Right cardiac atrium (tissue), 5 donors: ENCODE measurements around the gene PTPN23. TPM values are rescaled to one million over a fixed set of nuclear protein-coding genes. Genes with fewer than 3 reads are reported as not detected.
A peak's percentile ranks its signal among the peaks of the same experiment; 100 is the strongest.
"Not testable (repeated sequence)": the region's sequence is repeated elsewhere in the genome, so short reads cannot be mapped to it uniquely, and the experiment has no call there.

ENCODE experiments used
- ATAC-seq, 2 donors: fragments of 200-7000 bp; cut with Tn5 transposase; one replicate each; pipeline versions ENCODE4 v1.8.0 to v1.9.1; 2020; ENCODE audit warnings: moderate library complexity in 2 of 2, mild to moderate bottlenecking in 1 of 2
- DNase-seq, 3 donors: peaks; one replicate each; pipeline ENCODE4 v3.0.0-alpha.2; 2020
- H3K27ac ChIP-seq: one replicate; pipeline ENCODE4 v1.5.1; 2013; ENCODE audit warnings: mild to moderate bottlenecking, low read length, control low read depth, moderate library complexity
- H3K27me3 ChIP-seq: one replicate; pipeline ENCODE4 v1.6.1; 2013; ENCODE audit not compliant: control insufficient read depth, insufficient read depth
- H3K4me1 ChIP-seq: one replicate; pipeline ENCODE4 v1.6.1; 2013; ENCODE audit warnings: low read length; ENCODE audit not compliant: control insufficient read depth, insufficient read depth
- H3K4me3 ChIP-seq: one replicate; pipeline ENCODE4 v1.5.1; 2013; ENCODE audit warnings: low read length, control low read depth
- H3K9me3 ChIP-seq: one replicate; pipeline ENCODE4 v1.6.1; 2013; ENCODE audit warnings: low read length; ENCODE audit not compliant: control insufficient read depth
- WGBS: extraction: QIAGEN DNeasy Blood & Tissue Kit; methylation state at CpG from one replicate; pipeline ENCODE4 v1.1.7; 2013; 5-methylcytosine and 5-hydroxymethylcytosine counted together
- intact Hi-C, 4 donors: fragments of 100-400 bp; cut with DNase I; formaldehyde crosslinking; loops; one replicate each; pipeline versions ENCODE4 v1.11.0 to v1.14.0; 2022 to 2023
- polyA plus RNA-seq: library from polyadenylated mRNA; stranded (reverse); fragments of 200-250 nt; gene quantifications from one replicate; pipeline ENCODE4 v1.2.3, GENCODE V29; 2013
- total RNA-seq, 4 donors: library from RNA; stranded (reverse); fragmentation: NEBNext Ultra II Directional; extraction: Animal tissue kit (Norgen Biotek cat#: 25700); gene quantifications; one replicate each; pipeline ENCODE4 v1.2.1, GENCODE V29; 2021
- donor health status: healthy with polysubstance abuse.
- donor health status: DM: no; HTN: yes; CAD: no.
- donor health status: DM: no; HTN: no; CAD: no.
- donor health status: DM: no; HTN: yes; CAD: no; lungs with severe emphysema.
- donor health status: DM: yes; HTN: yes; CAD: no.

Gene PTPN23
- total and polyA plus RNA-seq, 5 donors: 14.1 to 23.0 (median 17.9) TPM

GRCh38 chr3:47347217-47347801, 33.5 kb upstream of the PTPN23 start:
- WGBS: 63% methylated on average over 4 of the region's 4 CpGs
- no peaks in the 10 kb centered on the region for H3K9me3 ChIP-seq
- no peak overlapping the region for H3K4me3 ChIP-seq
- peak; percentile 18 to 20 for ATAC-seq
- no peaks in the 10 kb centered on the region for H3K27me3 ChIP-seq
- no peak overlapping the region for H3K27ac ChIP-seq
- H3K4me1 ChIP-seq: no peaks in the 10 kb centered on the region
- intact Hi-C loops: no loop called here
- DNase-seq: no peak

DNA sequence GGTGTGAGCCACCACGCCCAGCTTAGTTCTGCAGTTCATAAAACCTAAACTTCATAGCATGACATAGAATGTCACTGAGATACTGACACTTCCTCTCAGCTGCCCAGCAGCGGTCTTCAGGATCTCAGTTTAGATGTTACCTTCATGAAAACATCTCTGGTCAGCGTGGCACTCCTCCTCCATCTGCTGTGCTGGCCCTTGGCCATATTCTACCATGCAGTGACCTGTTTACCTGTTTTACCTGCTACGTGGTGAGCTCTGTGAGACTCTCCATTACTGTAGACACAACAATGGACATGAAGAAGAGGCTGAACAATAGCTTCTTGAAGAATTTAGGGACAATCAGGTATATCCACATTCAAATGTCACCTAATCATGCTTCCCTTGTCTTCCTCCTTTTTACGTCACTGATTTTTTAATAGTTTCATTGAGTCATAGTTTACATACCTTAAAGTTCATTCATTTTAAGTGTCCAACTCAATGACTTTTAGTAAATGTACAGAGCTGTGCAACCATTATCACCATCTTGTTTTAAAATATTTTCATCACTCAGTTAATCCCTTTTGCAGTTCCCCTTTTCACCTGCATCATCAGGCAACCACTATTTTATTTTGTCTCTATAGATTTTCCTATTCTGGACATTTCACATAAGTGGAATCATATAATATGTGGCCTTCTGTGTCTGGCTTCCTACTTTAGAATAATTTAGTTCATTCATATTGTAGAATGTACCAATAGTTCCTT, 32.2 kb upstream of the PTPN23 start:
- DNase-seq (no peak), ATAC-seq (no peak)
- H3K4me1 ChIP-seq: no peaks in the 10 kb centered on the region
- no peaks in the 10 kb centered on the region for H3K27me3 ChIP-seq
- H3K4me3 ChIP-seq: no peak overlapping the region
- intact Hi-C loops: no loop called here
- no peak overlapping the region for H3K27ac ChIP-seq
- WGBS: 91% methylated on average over 5 of the region's 5 CpGs
- no peaks in the 10 kb centered on the region for H3K9me3 ChIP-seq

DNA sequence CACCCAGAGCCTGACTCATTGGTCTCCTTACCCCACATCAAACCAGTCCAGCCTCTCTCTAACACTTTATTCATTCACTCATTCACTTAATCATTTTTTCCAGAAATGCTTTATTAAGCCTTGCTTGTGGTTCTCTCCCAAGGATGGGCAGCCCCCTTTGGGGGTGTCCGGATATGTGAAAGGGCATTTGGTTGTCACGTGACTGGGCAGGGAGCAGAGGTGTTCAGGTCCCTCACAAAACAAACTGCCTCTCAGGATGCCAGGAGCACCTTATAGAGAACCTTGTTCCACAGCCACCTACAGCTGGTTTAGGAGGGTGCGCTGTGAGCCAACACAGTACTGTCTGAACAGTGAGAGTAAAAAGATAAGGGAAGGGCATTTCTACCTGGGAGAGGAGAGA, 25.8 kb upstream of the PTPN23 start:
- ATAC-seq: no peak
- Histone ChIP-seq H3K27me3 (no peaks in the 10 kb centered on the region), H3K4me1 (no peaks in the 10 kb centered on the region), H3K9me3 (no peaks in the 10 kb centered on the region), H3K27ac (no peak overlapping the region), H3K4me3 (no peak overlapping the region)
- intact Hi-C loops: no loop called here
- WGBS: 90% methylated on average over 3 of the region's 3 CpGs
- no peak for DNase-seq

DNA sequence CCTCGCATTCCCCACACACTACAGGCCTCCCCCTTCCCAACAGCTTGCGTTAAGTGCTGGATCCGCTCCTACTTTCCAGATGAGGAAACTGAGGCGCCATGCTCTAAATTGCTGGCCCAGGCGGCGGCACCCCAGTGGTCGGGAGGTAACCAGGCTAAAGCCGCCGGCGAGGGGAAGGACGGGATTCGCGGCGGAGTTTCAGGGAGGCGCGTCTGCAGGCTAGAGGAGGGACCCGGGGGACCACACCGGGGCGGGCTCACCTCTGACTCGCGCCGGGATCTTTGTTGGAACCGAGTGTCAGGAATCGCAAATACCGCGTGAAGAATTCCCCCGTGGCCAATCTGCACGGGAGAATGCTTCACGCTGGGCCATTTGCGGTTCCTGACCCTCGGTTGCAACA, 24.6 kb upstream of the PTPN23 start:
- H3K27me3 ChIP-seq: no peaks in the 10 kb centered on the region
- 93% methylated on average over 31 of the region's 31 CpGs for WGBS
- H3K4me3 ChIP-seq: no peak overlapping the region
- no peak for DNase-seq
- ATAC-seq: no peak
- intact Hi-C loops: no loop called here
- no peaks in the 10 kb centered on the region for H3K4me1 ChIP-seq
- H3K9me3 ChIP-seq: no peaks in the 10 kb centered on the region
- H3K27ac ChIP-seq: no peak overlapping the region

- intact Hi-C loops: no loop called here
- ATAC-seq (no peak), DNase-seq (no peak)
- Histone ChIP-seq H3K4me1 (no peaks in the 10 kb centered on the region), H3K27ac (no peak overlapping the region), H3K9me3 (no peaks in the 10 kb centered on the region), H3K27me3 (no peaks in the 10 kb centered on the region), H3K4me3 (no peak overlapping the region)
- 64% methylated on average over 1 of the region's 1 CpG for WGBS
These were observed 21.5 kb upstream of the PTPN23 start for GRCh38 chr3:47359323-47359722.

DNA sequence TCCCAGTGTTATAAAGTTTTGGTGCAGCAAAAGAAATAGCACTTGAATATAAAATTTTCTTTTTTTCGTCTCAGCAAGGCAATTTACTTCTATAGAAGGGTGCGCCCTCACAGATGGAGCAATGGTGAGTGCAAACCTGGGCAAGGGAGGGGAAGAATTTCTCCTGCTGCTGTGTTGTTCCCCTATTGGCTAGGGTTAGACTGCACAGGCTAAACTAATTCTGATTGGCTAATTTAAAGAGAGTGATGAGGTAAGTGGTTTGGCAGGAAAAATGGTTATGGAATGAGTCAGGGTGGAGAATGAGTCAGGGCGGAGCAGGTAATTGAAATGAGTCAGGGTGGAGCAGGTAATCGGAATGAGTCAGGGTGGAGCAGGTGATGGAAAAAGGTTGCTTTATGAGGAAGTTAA, 20.7 kb upstream of the PTPN23 start:
- H3K9me3 ChIP-seq, H3K27me3 ChIP-seq, intact Hi-C loops, H3K4me3 ChIP-seq, H3K4me1 ChIP-seq, DNase-seq, ATAC-seq, H3K27ac ChIP-seq: not testable (repeated sequence)
- WGBS: 95% methylated on average over 4 of the region's 4 CpGs

- H3K27ac ChIP-seq: no peak overlapping the region
- intact Hi-C loops: no loop called here
- no peak overlapping the region for H3K4me3 ChIP-seq
- H3K9me3 ChIP-seq: no peaks in the 10 kb centered on the region
- H3K4me1 ChIP-seq: no peaks in the 10 kb centered on the region
- no peaks in the 10 kb centered on the region for H3K27me3 ChIP-seq
- ATAC-seq: no peak
- no peak for DNase-seq
- 57% methylated on average over 5 of the region's 5 CpGs for WGBS
These were observed 18.1 kb upstream of the PTPN23 start for GRCh38 chr3:47362701-47363100.

GRCh38 chr3:47365213-47366153, 15.3 kb upstream of the PTPN23 start:
- H3K4me1 ChIP-seq: no peaks in the 10 kb centered on the region
- ATAC-seq (peak in 1 of 2 donors; percentile 46), DNase-seq (peak in 1 of 3 donors; percentile 32)
- no peak overlapping the region for H3K27ac ChIP-seq
- 55% methylated on average over 11 of the region's 11 CpGs for WGBS
- no peak overlapping the region for H3K4me3 ChIP-seq
- no peaks in the 10 kb centered on the region for H3K27me3 ChIP-seq
- H3K9me3 ChIP-seq: no peaks in the 10 kb centered on the region
- intact Hi-C loops: no loop called here

DNA sequence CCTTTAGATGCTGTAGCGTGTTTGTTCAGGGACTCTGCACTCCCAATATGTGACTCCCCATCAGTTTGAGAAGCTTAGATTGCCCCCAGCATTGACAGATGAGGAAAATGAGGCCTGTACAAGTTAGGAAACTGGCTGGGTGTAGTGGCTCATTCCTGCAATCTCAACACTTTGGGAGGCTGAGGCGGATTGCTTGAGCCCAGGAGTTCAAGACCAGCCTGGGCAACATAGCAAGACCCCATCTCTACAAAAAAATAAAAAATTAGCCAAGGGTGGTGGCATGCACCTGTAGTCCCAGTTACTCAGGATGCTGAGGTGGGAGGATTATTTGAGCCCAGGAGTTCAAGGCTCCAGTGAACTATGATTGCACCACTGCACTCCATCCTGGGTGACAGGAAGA, 14.0 kb upstream of the PTPN23 start:
- DNase-seq: no peak
- Histone ChIP-seq H3K27ac (no peak overlapping the region), H3K4me1 (no peaks in the 10 kb centered on the region), H3K27me3 (no peaks in the 10 kb centered on the region), H3K4me3 (no peak overlapping the region), H3K9me3 (no peaks in the 10 kb centered on the region)
- no peak for ATAC-seq
- WGBS: over 99% methylated on average over 2 of the region's 2 CpGs
- intact Hi-C loops: no loop called here

- no peaks in the 10 kb centered on the region for H3K4me1 ChIP-seq
- no peak overlapping the region for H3K4me3 ChIP-seq
- no peak overlapping the region for H3K27ac ChIP-seq
- no peaks in the 10 kb centered on the region for H3K9me3 ChIP-seq
- WGBS: 89% methylated on average over 7 of the region's 7 CpGs
- DNase-seq: no peak
- H3K27me3 ChIP-seq: no peaks in the 10 kb centered on the region
- intact Hi-C loops: no loop called here
- ATAC-seq: no peak
These were observed 13.2 kb upstream of the PTPN23 start for GRCh38 chr3:47367631-47368030.

DNA sequence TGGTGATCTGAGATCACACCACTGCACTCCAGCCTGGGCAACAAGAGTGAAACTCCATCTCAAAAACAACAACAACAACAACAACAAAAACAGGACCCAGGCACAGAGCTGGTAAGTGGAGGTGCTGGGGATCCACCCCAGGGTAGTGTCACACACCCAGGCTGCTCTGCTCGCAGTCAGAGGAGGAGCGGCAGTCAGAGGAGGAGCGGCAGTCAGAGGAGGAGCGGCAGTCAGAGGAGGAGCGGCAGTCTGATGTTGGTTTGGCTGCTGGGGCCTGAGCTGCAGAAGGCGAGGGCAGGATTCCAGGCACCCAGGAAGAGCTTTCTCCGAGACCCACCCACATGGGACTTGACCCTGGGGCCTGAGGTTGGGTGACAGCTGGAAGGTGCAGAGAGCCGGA, 10.8 kb upstream of the PTPN23 start:
- H3K27ac ChIP-seq, H3K4me3 ChIP-seq, H3K9me3 ChIP-seq, H3K4me1 ChIP-seq, intact Hi-C loops, ATAC-seq, DNase-seq, H3K27me3 ChIP-seq: not testable (repeated sequence)
- WGBS: 88% methylated on average over 8 of the region's 8 CpGs
